Activated naive CD4-positive, alpha-beta T cell (primary cell): ENCODE data around the gene FAM170A.

ENCODE experiments used
- DNase-seq, 4 experiments: peaks; one replicate each; lab custom pipeline; 2025; lab: John Stamatoyannopoulos, UW

FAM170A gene, protein sequence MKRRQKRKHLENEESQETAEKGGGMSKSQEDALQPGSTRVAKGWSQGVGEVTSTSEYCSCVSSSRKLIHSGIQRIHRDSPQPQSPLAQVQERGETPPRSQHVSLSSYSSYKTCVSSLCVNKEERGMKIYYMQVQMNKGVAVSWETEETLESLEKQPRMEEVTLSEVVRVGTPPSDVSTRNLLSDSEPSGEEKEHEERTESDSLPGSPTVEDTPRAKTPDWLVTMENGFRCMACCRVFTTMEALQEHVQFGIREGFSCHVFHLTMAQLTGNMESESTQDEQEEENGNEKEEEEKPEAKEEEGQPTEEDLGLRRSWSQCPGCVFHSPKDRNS

GRCh38 chr5:119629339-119629738 lies at the start of gene FAM170A:
TSS of gene FAM170A (plus strand) at chr5:119629558. CDS start at chr5:119629769, 211 bp downstream.
- DNase-seq: no peak

DNA sequence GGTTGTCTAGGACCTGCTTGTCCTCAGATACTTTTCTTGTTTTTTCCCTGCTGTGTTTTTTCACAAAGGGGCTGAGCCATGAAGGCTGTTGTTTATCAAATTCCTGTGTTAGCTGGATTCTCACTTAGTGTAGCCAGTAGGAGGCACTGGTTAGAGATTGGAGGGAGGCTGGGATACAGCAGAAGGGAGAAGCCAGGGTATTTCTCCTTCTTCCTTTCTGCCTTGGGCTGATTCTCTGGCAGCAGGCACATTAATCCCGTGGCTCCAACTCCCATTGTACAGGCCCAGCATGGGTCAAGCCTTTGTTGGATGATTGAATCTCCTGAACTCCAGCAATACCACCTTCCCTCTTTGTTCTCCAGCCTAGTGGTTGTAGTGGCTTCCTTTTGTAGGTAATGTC lies 46.4 kb upstream of the FAM170A start:
- no peak for DNase-seq

GRCh38 chr5:119583684-119584083 lies 45.7 kb upstream of the FAM170A start:
- DNase-seq: no peak

DNA sequence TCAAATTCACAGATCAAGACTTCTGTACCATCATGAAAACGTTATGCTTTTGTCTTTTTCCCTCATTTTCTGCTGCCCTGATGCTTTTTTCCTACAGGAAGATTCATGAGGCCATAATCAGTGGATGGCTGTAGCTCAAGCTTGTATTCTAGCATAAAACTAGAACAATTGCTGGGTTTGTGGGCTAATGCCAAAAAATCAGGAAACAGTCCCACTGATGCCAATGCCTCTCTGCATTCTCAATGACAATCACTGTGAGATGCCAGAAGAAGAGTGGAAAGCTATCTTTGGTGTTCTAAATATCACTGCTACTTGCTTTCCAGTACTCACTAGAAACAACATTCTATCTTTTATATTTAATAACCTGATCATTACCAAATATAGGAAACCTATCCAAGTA lies 33.3 kb upstream of the FAM170A start:
- DNase-seq: no peak

DNA sequence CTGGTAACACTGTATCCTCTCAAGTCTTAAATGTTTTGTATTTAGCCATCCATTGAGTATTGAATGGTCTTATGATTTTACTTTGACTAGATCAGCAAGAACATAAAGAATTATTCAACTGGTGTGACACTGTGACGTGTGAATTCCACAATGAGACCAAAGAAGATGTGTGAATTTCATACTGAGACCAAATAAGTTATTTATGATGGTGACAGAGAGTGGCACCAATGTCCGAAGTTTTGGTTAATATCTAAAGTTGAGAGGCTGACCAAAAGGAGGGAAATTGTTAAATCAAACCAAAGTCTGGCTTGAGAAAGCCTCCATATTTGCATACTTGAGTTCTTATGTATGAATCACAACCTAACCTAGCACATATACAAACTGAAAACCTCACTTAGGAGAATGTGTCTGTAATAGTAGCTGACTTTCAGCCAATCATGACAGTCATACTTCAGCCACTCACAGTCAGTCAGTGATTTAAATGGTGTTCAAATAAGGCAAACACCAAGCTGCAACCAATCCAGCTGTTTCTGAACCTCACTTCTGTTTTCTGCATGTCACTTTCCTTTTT lies 31.5 kb upstream of the FAM170A start:
- no peak for DNase-seq

DNA sequence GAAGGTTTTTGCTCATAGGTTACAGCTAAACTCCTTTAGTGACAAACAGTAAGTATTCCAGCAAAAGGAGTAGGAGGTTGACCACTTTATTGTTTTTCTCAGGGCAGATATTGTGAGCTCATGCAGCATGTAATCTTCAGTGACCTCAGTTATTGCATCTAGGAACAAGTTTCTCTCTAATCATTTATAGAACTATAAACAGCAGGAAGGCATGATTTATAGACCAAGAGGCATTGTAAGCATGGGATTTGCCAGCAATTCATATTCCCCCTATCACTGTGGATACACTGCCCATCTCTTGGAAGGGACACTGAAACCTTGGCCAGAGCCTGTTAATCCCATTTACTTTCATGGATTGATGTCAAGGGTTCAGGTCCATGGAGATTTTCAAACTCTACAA lies 15.4 kb upstream of the FAM170A start:
- DNase-seq: no peak

DNA sequence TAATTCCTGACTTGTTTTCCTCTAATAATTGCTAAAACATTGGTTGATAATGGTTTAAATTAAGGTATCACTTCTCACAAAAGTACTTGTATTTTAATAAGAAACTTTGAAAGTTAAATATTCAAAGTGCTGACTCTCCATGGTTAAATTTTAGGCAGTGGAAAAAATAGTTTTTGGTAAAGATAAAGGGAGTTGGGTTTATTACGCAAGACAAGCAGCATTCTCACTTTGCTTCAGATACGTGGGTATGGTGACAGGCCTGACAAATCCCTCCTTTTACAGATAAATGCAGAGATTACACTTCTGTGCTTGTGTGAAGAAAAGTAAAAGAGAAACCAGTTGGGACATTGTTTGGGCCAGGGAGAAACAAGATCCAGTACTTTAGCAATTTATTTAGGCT lies 14.5 kb upstream of the FAM170A start:
- no peak for DNase-seq

GRCh38 chr5:119626086-119626485 lies 3.3 kb upstream of the FAM170A start:
- DNase-seq: no peak

DNA sequence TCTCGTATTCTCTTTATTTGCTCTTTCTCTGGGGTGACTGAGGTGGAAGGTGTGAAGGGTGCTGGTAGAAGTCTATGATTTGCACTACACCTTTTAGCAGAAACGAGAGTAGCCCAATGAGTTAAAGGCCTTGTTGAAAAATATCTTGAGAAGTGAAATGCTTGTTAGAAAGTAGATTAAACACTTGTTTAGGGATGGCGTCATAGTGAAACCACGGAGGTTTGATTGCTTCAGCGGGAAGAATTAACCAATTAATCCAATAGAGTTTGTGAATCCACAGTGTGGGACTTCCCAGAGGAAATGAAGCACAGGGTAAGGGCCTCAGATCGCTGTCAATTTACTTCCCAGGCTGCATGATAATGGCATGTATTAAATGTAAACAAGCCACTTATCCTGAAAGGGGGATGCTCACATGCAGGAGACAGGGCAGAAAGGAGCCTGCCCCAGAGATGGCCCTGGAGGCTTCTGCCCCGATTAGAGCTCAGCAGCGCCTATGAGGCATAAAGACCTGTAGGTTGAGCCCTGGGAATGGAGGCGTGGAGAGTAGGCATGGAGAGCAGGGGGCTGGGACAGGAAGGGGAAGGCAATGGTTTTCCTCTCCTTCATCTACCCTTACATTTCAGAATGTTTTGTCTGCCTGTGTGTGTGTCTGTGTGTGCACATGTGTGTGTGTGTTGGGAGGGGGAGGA lies 1.5 kb downstream of the FAM170A start:
- DNase-seq: no peak

DNA sequence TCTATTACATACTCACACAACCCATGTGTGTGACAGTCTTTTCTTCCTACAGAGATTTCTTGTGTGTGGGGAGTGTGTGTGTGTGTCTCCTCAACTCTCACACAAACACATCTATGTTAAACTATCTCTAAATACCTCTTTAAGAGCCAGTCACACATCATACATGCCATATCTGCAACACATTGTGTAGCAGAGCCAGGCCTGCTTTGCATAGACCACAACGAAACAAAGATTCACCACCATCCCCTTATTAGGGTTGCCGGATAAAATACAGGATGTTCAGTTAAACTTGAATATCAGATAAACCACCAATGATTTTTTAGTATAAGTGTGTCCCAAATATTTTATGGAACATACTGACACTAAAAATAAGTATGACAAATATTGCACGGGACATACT lies 2.3 kb downstream of the FAM170A start:
- DNase-seq: no peak

DNA sequence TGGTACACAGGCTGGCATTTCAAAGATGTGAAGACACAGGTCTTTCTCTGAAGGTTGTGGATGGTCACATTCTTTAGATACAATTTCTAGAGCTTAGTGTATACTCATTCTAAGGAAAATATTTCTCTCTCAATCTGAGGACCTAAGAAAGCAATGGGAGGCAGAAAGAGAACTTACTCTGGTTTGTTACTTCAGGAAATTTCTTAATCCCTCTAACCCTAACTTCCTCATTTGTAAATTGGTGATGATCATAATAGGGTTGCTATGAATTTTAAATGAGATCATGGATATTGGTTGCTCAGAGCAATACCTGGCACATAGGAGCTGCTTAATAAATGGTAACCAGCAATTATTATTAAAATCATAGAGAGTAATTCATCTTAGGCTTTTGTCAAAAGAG lies 22.1 kb downstream of the FAM170A start:
- no peak for DNase-seq

DNA sequence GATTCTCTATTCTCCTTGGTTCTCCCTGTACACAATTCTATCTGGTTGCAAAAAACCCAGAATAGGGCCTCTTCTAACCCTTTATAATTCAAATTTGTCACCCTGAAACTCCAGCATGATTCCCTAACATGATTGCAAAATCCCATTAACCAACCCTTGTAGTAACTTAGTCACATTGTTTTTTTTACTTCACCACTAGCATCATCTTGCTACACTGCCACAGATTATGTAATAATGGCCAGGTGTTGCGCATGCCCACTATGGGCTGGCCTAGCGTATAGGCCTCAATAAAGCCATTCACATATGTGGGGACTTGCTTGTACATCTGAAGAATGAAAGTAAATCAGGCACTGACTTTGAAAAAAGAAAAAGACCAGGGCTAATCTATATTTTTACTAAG lies 25.7 kb downstream of the FAM170A start:
- no peak for DNase-seq

- DNase-seq: no peak
Observed at GRCh38 chr5:119656023-119656422, 26.7 kb downstream of the FAM170A start.

- DNase-seq: no peak
Observed at GRCh38 chr5:119666542-119666941, 37.2 kb downstream of the FAM170A start.

DNA sequence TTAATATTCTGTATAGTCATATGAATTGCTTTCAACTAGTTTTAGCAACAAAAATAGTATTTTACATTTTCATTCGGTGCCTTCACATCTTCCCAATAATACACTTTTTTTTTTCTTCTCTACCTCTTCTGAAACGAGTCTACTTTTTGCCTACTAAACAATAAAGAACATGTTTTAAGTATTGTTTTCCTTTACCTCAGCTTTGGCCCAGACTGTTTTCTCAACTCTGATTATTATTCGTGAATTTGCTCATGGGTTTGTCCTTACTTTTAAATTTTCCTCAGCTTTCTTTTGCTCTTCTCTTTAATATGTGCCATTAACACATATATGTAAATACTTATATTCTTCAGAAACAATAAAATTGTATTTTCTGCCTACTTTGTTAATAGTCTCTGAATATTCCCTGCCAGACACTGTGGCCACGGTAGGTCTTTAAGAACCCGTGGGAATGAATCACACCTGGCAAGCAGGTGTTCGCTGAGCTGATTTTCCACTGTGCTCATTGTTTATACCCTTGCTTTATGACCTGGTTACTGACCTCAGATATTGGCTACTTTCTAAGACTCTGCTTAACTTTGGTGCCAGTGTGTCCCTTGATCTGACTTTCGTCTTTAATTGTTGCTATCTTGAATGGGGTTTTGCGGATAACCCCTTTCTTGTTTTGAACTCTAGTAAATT lies 49.1 kb downstream of the FAM170A start:
- no peak for DNase-seq

DNA sequence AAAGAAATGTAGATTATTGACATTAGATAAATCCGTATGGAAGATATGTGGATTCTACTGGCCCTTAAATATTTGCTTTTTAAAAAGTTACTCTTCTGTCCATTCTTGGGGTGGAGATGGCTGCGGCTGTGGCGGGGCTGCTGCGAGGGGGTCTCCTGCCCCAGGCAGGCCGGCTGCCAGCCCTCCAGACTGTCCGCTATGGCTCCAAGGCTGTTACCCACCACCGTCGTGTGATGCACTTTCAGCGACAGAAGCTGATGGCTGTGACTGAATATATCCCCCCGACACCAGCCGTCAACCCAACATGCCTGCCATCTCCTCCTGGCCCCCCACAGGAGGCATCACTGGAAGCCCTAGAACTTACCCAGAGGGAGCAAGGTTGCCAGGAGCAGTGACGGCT lies 50.7 kb downstream of the FAM170A start:
- DNase-seq: no peak

DNA sequence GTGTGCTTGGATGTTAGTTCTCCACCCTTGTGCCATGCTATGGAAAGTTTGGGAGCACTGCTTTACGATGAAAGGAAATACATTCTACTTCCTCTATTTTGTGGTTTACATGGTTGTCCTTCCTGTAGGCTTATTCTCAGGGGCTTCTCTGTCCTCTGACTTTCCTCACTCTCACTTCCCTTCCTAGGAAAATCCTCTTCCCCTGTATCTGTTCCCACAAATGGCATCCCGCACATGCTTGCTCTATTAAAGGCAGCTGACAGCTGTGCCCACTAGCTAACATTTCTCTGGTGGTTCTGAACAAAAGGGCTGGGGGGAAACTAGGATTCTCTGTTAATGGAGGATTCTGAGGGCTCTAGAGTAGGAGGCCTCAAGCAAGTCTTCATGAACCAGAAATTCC lies 52.4 kb downstream of the FAM170A start:
- DNase-seq: no peak

GRCh38 chr5:119682372-119682771 lies 53.0 kb downstream of the FAM170A start:
- DNase-seq: no peak
